IMR-90 (cell line): ENCODE results near the gene RPS3A. TPM values are rescaled to one million over a fixed set of nuclear protein-coding genes. Genes with fewer than 3 reads are reported as not detected.

Experiments
- ATAC-seq: fragments of 200-7000 bp; cut with Tn5 transposase; 2 replicates; pipeline ENCODE4 v1.9.1; 2020; ENCODE audit warnings: low read depth, mild to moderate bottlenecking, moderate library complexity
- BruUV-seq: library from RNA; stranded (reverse); fragments of 400-500 nt; replicated peaks from 2 replicates; lab custom pipeline; 2021; lab: Mats Ljungman, UMichigan
- CTCF ChIA-PET: fragments of 300-600 bp; formaldehyde crosslinking; extraction: SDS; loops from one replicate; lab custom pipeline; 2021; ENCODE audit warnings: antibody characterized with exemption; lab: Yijun Ruan, JAX
- POLR2A ChIA-PET: fragments of 300-600 bp; sonication (Branson Sonifier 250); formaldehyde crosslinking; loops from one replicate; lab custom pipeline; 2022; ENCODE audit warnings: antibody characterized with exemption; ENCODE audit not compliant: unreplicated experiment; lab: Charles Lee
- DNase-seq: peaks from one replicate; pipeline ENCODE4 v3.0.0; 2013
- H2AFZ ChIP-seq: replicated peaks from 2 replicates; pipeline ENCODE3; 2013; ENCODE audit warnings: low read length, mild to moderate bottlenecking; ENCODE audit not compliant: poor library complexity
- H2AK5ac ChIP-seq: 2 replicates; pipeline ENCODE4 v1.6.1; 2013; ENCODE audit warnings: low read depth, low read length, inconsistent platforms
- H2AK9ac ChIP-seq: replicated peaks from 2 replicates; pipeline ENCODE3; 2013; ENCODE audit warnings: mild to moderate bottlenecking, low read depth, low read length, moderate library complexity; ENCODE audit not compliant: poor library complexity
- H2BK120ac ChIP-seq: 2 replicates; pipeline ENCODE4 v1.6.1; 2013; ENCODE audit warnings: low read depth, low read length, inconsistent platforms
- H2BK15ac ChIP-seq: 3 replicates; pipeline ENCODE4 v1.6.1; 2013; ENCODE audit warnings: low read depth, low read length, inconsistent platforms
- H2BK20ac ChIP-seq: 2 replicates; pipeline ENCODE4 v1.6.1; 2013; ENCODE audit warnings: low read depth, mild to moderate bottlenecking, inconsistent platforms, low read length, moderate library complexity
- H2BK5ac ChIP-seq: 2 replicates; pipeline ENCODE4 v1.6.1; 2013; ENCODE audit warnings: mild to moderate bottlenecking, low read depth, low read length, inconsistent platforms; ENCODE audit not compliant: poor library complexity, severe bottlenecking
- H3K14ac ChIP-seq: replicated peaks from 2 replicates; pipeline ENCODE4 v1.6.1; 2013; ENCODE audit warnings: low read depth, low read length, inconsistent platforms
- H3K18ac ChIP-seq: 2 replicates; pipeline ENCODE4 v1.6.1; 2013; ENCODE audit warnings: low read depth, low read length, control low read depth
- H3K23ac ChIP-seq: 2 replicates; pipeline ENCODE4 v1.6.1; 2013; ENCODE audit warnings: low read depth, low read length, inconsistent platforms
- H3K27ac ChIP-seq: 2 replicates; pipeline ENCODE4 v1.5.1; 2013; ENCODE audit warnings: mild to moderate bottlenecking, control low read depth, low read length; ENCODE audit not compliant: insufficient read depth
- H3K27me3 ChIP-seq: 2 replicates; pipeline ENCODE4 v1.6.1; 2013; ENCODE audit warnings: low read length; ENCODE audit not compliant: control insufficient read depth, insufficient read depth
- H3K36me3 ChIP-seq: 2 replicates; pipeline ENCODE4 v1.6.1; 2013; ENCODE audit warnings: low read length, mixed read lengths; ENCODE audit not compliant: control insufficient read depth, insufficient read depth
- H3K4ac ChIP-seq: 2 replicates; pipeline ENCODE4 v1.6.1; 2013; ENCODE audit warnings: low read depth, low read length, inconsistent platforms
- H3K4me1 ChIP-seq: 2 replicates; pipeline ENCODE4 v1.6.1; 2013; ENCODE audit warnings: low read length, mixed read lengths; ENCODE audit not compliant: control insufficient read depth, insufficient read depth
- H3K4me2 ChIP-seq: 2 replicates; pipeline ENCODE4 v1.6.1; 2013; ENCODE audit warnings: low read depth, mild to moderate bottlenecking, control low read depth, low read length, moderate library complexity
- H3K4me3 ChIP-seq: 2 replicates; pipeline ENCODE4 v1.5.1; 2013; ENCODE audit warnings: low read depth, mild to moderate bottlenecking, control low read depth, low read length, moderate library complexity; ENCODE audit not compliant: insufficient read depth
- H3K56ac ChIP-seq: 2 replicates; pipeline ENCODE4 v1.6.1; 2013; ENCODE audit warnings: low read length, inconsistent platforms; ENCODE audit not compliant: insufficient read depth; ENCODE audit errors: extremely low read depth
- H3K79me1 ChIP-seq, 2 experiments: 2 replicates each; pipeline ENCODE4 v1.6.1; 2013; ENCODE audit warnings: low read length in 2 of 2, inconsistent platforms in 1 of 2, low read depth in 1 of 2
- H3K9ac ChIP-seq: 2 replicates; pipeline ENCODE4 v1.6.1; 2013; ENCODE audit warnings: low read depth, low read length, control low read depth
- H3K9me1 ChIP-seq: 2 replicates; pipeline ENCODE4 v1.6.1; 2013; ENCODE audit warnings: low read length, inconsistent platforms; ENCODE audit not compliant: insufficient read depth
- H3K9me3 ChIP-seq: 2 replicates; pipeline ENCODE4 v1.6.1; 2013; ENCODE audit warnings: low read length; ENCODE audit not compliant: control insufficient read depth, insufficient read depth
- H4K20me1 ChIP-seq: 2 replicates; pipeline ENCODE4 v1.6.1; 2013; ENCODE audit warnings: low read length, inconsistent platforms; ENCODE audit not compliant: insufficient read depth
- H4K5ac ChIP-seq: 2 replicates; pipeline ENCODE4 v1.6.1; 2013; ENCODE audit warnings: mild to moderate bottlenecking, low read depth, low read length, control low read depth
- H4K8ac ChIP-seq, 2 experiments: 2 replicates each; pipeline ENCODE4 v1.6.1; 2013; ENCODE audit warnings: low read depth in 2 of 2, low read length in 2 of 2, control low read depth in 1 of 2, inconsistent platforms in 1 of 2
- H4K91ac ChIP-seq: 2 replicates; pipeline ENCODE4 v1.6.1; 2013; ENCODE audit warnings: low read depth, low read length, inconsistent platforms; ENCODE audit not compliant: insufficient read depth
- ELK1 ChIP-seq: fragments of 150-350 bp; IDR thresholded peaks from 2 replicates; pipeline ENCODE4 v1.6.1; 2016; ENCODE audit warnings: low read depth, mild to moderate bottlenecking, low read length, moderate library complexity, borderline replicate concordance
- WGBS, 2 experiments: methylation state at CpG; one replicate each; pipeline versions ENCODE4 v1.1.5 to v1.1.7; 2013; ENCODE audit warnings: missing lambda C conversion rate in 2 of 2; ENCODE audit not compliant: insufficient read length in 1 of 2; ENCODE audit errors: extremely low coverage in 2 of 2; 5-methylcytosine and 5-hydroxymethylcytosine counted together
- dilution Hi-C: fragments of 300-500 bp; cut with HindIII; formaldehyde crosslinking; loops from one replicate; pipeline ENCODE4 v1.14.3; 2018; ENCODE audit warnings: low sequenced_read_pairs; ENCODE audit not compliant: unreplicated experiment
- in situ Hi-C: fragments of 300-500 bp; cut with MboI; formaldehyde crosslinking; loops from 3 replicates; pipeline ENCODE4 v1.14.3; 2019; ENCODE audit warnings: low sequenced_read_pairs, inconsistent platforms, mixed read lengths
- intact Hi-C: fragments of 100-400 bp; cut with micrococcal nuclease; formaldehyde crosslinking; loops from 2 replicates; pipeline ENCODE4 v1.10.0; 2022
- polyA plus RNA-seq, 3 experiments: library from polyadenylated mRNA; depleted of rRNA; stranded (reverse); fragments of >200 nt; gene quantifications; 2 replicates each; pipeline ENCODE4 v1.2.3, GENCODE V29; 2012; ENCODE audit warnings: low replicate concordance in 1 of 3
- total RNA-seq: library from RNA; depleted of rRNA; stranded (reverse); fragments of >200 nt; gene quantifications from 2 replicates; pipeline ENCODE4 v1.2.3, GENCODE V29; 2012

RPS3A gene
- total and polyA plus RNA-seq, 2 of the 4 experiments (the other 2 are of a cell fraction), result 1,618 to 1,729 TPM

- Histone ChIP-seq H3K56ac (no peak overlapping the region; the same call in 1 of the 2 replicates), H3K9me1 (no peaks in the 10 kb centered on the region), H2BK20ac (no peak overlapping the region), H4K20me1 (peaks cover 54% of the 10 kb centered on the region), H2BK5ac (no peak overlapping the region), H3K4me3 (peak overlapping the region; percentile 97), H3K36me3 (peaks cover 25% of the 10 kb centered on the region), H3K27ac (peak overlapping the region; percentile 37; the same call in 1 of the 2 replicates), H3K23ac (peak overlapping the region; percentile 93), H2AK9ac (peak overlapping the region; percentile 58), H3K4ac (no peak overlapping the region), H3K27me3 (no peaks in the 10 kb centered on the region), H3K9me3 (no peaks in the 10 kb centered on the region), H3K14ac (peak overlapping the region; percentile 91), H4K91ac (no peak overlapping the region), H3K18ac (no peak overlapping the region), H2AFZ (no peak overlapping the region), H4K8ac (no peak overlapping the region; a peak in 1 of 4 replicates), H3K4me2 (peak overlapping the region; percentile 97), H3K4me1 (no peaks in the 10 kb centered on the region), H4K5ac (no peak overlapping the region), H2BK15ac (no peak overlapping the region), H3K79me1 (peaks cover 3 to 21% of the 10 kb centered on the region in 2 experiments; a peak in 3 of 4 replicates), H3K9ac (peak overlapping the region; percentile 86), H2BK120ac (no peak overlapping the region), H2AK5ac (no peak overlapping the region; the same call in 1 of the 2 replicates)
- no TSS peak for BruUV-seq
- in situ Hi-C loops, result loop anchor here (25.0 kb wide), 2 partner anchors 512 to 1287 kb away; no protein-coding TSS in a partner anchor
- ATAC-seq (no peak), DNase-seq (no peak)
- WGBS, 2 experiments, result 0% methylated on average over 1 of the region's 3 CpGs; no CpG with 5 or more reads in 1 of the 2 experiments
- no peak for TF ChIP-seq ELK1
- intact Hi-C loops, result no loop called here
- CTCF ChIA-PET, result no interaction called here
- POLR2A ChIA-PET, result interaction anchor here (0.6 kb wide), 1 partner anchor 1155 kb away, joined by 3 read pairs; no protein-coding TSS in a partner anchor
- dilution Hi-C loops, result no loop called here
Observed at GRCh38 chr4:151100531-151100930, 1.1 kb downstream of the RPS3A start.
